Fibroblast of skin of left biceps (primary cell): Measurements from ENCODE around the gene MAGI1.
"Not testable (repeated sequence)": the region's sequence is repeated elsewhere in the genome, so short reads cannot be mapped to it uniquely, and the experiment has no call there.

ENCODE experiments used
- DNase-seq, 2 experiments: peaks; one replicate each; pipeline ENCODE4 v3.0.0-alpha.2; 2013; ENCODE audit warnings: low read depth in 2 of 2

Gene MAGI1

GRCh38 chr3:65904016-65904415 is 134.7 kb downstream of the MAGI1 start:
- no peak for DNase-seq

GRCh38 chr3:65902304-65902793 is 136.4 kb downstream of the MAGI1 start:
- DNase-seq = no peak

GRCh38 chr3:65901226-65901625 is 137.5 kb downstream of the MAGI1 start:
- no peak for DNase-seq

GRCh38 chr3:65899226-65899625 is 139.5 kb downstream of the MAGI1 start:
- DNase-seq = no peak

GRCh38 chr3:65897766-65898165 is 141.0 kb downstream of the MAGI1 start:
- DNase-seq = no peak

GRCh38 chr3:65896321-65896720 is 142.4 kb downstream of the MAGI1 start:
- DNase-seq = no peak

GRCh38 chr3:65894679-65895453 is 143.9 kb downstream of the MAGI1 start:
- DNase-seq = peak; percentile 35 to 46

GRCh38 chr3:65894126-65894525 is 144.6 kb downstream of the MAGI1 start:
- DNase-seq = no peak

GRCh38 chr3:65893631-65894030 is 145.1 kb downstream of the MAGI1 start:
- no peak for DNase-seq

- DNase-seq = not testable (repeated sequence)
Observed at GRCh38 chr3:65891477-65891876, 147.2 kb downstream of the MAGI1 start.

- no peak for DNase-seq
Observed at GRCh38 chr3:65890328-65890727, 148.4 kb downstream of the MAGI1 start.

GRCh38 chr3:65889707-65890099 is 149.0 kb downstream of the MAGI1 start:
- no peak for DNase-seq

- DNase-seq = peak; percentile 94 to 96
Observed at GRCh38 chr3:65888980-65889706, 149.6 kb downstream of the MAGI1 start.

- DNase-seq = no peak
Observed at GRCh38 chr3:65888196-65888595, 150.5 kb downstream of the MAGI1 start.

GRCh38 chr3:65886391-65886790 is 152.3 kb downstream of the MAGI1 start:
- no peak for DNase-seq

- DNase-seq = no peak
Observed at GRCh38 chr3:65884071-65884470, 154.6 kb downstream of the MAGI1 start.

GRCh38 chr3:65883613-65884012 is 155.1 kb downstream of the MAGI1 start:
- no peak for DNase-seq

GRCh38 chr3:65880350-65880749 is 158.4 kb downstream of the MAGI1 start:
- DNase-seq = no peak

- DNase-seq = no peak
Observed at GRCh38 chr3:65879372-65879771, 159.3 kb downstream of the MAGI1 start.

GRCh38 chr3:65878831-65879230 is 159.9 kb downstream of the MAGI1 start:
- no peak for DNase-seq

GRCh38 chr3:65877160-65877559 is 161.6 kb downstream of the MAGI1 start:
- DNase-seq = no peak

GRCh38 chr3:65876028-65876420 is 162.7 kb downstream of the MAGI1 start:
- no peak for DNase-seq

GRCh38 chr3:65875393-65876027 is 163.2 kb downstream of the MAGI1 start:
- no peak for DNase-seq
